ENCODE data around the gene NLN.
"Not testable (repeated sequence)": the region's sequence is repeated elsewhere in the genome, so short reads cannot be mapped to it uniquely, and the experiment has no call there.

NLN gene

GRCh38 chr5:65721720-65722574 is at the start of gene NLN, which contains the start of gene SGTB:
Gene NLN (plus strand): TSS chr5:65722205. CDS start chr5:65722374, 169 bp downstream.
Gene SGTB (minus strand): TSS chr5:65722109. CDS start chr5:65720807, 1,302 bp downstream.
- peak; percentile 83 for DNase-seq

- DNase-seq = no peak
Measured at GRCh38 chr5:65672796-65673195, 49.2 kb upstream of the NLN start.

GRCh38 chr5:65674749-65675148 is 47.3 kb upstream of the NLN start:
- no peak for DNase-seq

- DNase-seq = not testable (repeated sequence)
Measured at GRCh38 chr5:65676056-65676455, 45.9 kb upstream of the NLN start.

GRCh38 chr5:65682148-65682547 is 39.9 kb upstream of the NLN start:
- no peak for DNase-seq

- DNase-seq = no peak
Measured at GRCh38 chr5:65693121-65693520, 28.9 kb upstream of the NLN start.

- no peak for DNase-seq
Measured at GRCh38 chr5:65695162-65695755, 26.7 kb upstream of the NLN start.

GRCh38 chr5:65695896-65696295 is 26.1 kb upstream of the NLN start:
- DNase-seq = no peak

DNA sequence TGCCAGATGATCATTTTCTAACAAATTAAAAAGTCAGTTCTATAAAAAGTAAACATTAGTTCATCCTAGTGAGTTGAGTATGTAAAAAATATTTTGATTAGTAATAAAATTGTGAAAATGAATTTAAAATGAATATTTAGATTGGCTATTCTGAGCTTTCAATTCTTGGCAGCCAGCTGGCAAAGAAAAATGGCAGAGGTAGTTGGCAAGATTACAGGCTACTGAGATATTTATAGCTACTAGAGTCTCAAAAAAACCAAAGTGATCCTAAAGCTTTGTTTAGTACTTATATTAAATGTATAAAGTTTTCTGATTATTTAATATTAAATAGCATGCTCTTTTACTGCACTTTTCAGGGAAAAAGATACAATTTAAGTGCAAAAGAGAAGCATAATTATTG is 25.1 kb upstream of the NLN start:
- no peak for DNase-seq

DNA sequence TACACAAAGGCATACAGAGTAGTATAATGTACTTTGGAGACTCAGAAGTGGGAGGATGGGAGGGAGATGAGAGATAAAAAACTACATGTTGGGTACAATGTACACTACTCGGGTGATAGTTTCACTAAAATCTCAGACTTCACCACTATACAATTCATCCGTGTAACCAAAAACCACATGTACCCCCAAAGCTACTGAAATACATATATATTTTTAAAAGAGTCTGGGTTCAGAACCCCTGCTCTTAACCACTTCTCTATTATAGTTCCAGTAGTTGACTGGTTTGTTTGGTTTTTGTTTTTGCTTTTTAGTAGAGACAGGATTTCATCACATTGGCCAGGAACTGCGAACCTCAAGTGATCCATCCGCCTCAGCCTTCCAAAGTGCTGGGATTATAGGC is 22.7 kb upstream of the NLN start:
- DNase-seq = no peak

GRCh38 chr5:65702036-65702435 is 20.0 kb upstream of the NLN start:
- DNase-seq = no peak

DNA sequence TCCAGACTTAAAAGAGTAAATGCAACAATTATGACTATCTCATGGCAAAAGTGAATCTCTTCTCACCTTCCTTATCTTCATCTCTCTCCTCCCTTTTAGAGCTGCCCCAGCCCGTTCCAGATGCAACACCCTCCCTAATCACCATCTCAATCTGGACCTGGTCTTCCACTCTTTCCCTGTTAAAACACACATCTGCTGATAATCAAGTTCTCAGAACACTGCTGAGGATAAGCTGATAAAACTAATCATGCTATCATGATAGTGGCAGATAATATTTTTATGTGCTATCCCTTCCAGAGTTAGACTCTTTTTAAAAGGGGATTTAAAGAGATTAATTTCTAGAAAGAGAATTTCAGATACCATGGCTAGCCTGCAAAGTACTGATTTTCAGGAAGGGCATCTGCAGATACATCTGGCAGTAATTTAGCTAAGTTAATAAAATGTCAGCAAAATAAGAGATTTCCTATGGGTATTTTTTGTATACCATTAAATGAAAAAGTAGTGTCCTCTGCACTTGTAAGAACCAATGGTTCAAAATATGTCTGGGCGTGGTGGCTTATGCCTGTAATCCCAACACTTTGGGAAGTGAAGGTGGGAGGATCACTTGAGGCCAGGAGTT is 17.3 kb upstream of the NLN start:
- no peak for DNase-seq

GRCh38 chr5:65707663-65708062 is 14.3 kb upstream of the NLN start:
- no peak for DNase-seq

GRCh38 chr5:65708145-65708544 is 13.9 kb upstream of the NLN start:
- no peak for DNase-seq

DNA sequence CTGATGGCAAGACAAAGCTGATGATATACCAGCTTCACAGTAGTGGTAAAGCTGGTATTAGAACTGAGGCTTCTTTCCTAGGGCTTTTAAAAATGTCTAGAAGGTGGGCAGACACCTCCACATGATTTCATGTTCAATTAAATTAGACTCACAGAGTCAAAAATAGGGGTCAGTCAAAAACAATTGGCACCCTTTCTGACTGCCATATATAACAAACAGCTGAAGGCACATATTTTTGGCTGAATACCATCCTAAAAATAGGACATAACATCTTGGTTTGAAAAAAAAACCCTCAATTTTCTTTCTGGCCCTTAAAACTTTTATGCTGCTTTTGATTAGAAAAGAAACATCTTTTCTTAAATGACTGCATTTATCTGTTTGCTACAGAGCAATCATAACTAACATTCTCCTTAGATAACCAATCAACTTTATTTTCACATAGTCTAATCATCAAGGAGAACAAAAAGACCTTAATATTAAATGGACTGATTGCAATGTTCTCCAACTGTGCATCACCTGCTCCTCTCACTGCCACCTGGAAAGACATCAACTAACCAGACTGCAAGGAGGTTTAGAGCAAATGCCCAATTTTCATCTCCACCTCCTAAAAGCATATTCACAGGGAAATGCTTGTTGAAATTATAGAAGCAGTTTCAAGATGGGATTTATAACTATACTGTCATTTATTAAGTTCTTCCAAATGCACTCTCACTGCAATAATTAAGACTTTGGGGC is 3.3 kb upstream of the NLN start:
- no peak for DNase-seq

- DNase-seq = no peak
Measured at GRCh38 chr5:65721050-65721719, 820 bp upstream of the NLN start.

- no peak for DNase-seq
Measured at GRCh38 chr5:65722575-65723403, 784 bp downstream of the NLN start.

- no peak for DNase-seq
Measured at GRCh38 chr5:65727491-65728156, 5.6 kb downstream of the NLN start.

DNA sequence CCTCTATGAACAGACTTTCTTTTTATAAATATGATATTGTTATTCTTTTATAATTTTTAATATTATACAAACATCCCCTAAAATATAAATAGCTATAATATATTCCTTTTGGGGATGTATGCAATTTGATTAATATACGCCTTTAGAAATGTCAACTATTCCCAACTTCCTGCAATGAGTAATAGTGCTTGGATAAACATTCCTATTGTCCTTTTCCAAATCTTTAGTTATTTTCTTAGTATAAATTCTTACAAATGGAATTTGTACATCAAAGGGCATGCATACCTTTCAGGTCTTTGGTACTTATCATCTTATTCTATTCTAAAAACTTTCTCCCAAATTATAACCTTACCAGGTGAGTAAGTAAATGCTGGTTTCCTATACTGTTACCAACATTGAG is 6.2 kb downstream of the NLN start:
- no peak for DNase-seq

DNA sequence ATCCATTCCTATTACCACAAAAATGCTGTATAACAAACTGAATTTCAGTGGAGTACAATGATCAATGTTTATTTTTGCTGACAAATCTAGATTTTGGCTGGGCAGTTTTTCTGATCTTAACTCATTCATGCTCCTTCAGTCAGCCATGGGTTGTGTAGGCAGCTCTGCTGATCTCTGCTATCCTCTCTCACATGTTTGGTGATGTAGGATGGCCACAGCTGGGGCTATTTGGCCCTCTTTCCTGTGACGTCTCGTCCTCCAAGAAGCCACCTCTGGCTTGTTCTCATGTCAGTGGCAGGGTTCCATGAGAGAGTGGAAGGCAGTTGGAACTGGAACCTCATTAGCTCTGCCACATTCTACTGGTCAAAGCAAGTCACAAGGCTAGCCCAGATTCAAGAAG is 8.9 kb downstream of the NLN start:
- DNase-seq = no peak

GRCh38 chr5:65732046-65732445 is 10.0 kb downstream of the NLN start:
- not testable (repeated sequence) for DNase-seq

All from CD4-positive, alpha-beta T cell treated with Interleukin-15 for 1 hour (primary cell).